ENCODE measurements around the gene DDOST. TPM values are rescaled to one million over a fixed set of nuclear protein-coding genes. Genes with fewer than 3 reads are reported as not detected.

Gene DDOST
- total RNA-seq, 2 experiments from 2014 or later = 96.1 to 101 TPM

GRCh38 chr1:20652300-20652699 lies 8.9 kb downstream of the DDOST start:
- no peak for DNase-seq
- Mint-ChIP-seq H3K9me3 (no peaks in the 10 kb centered on the region), H3K27ac (no peak overlapping the region), H3K27me3 (no peaks in the 10 kb centered on the region), H3K4me1 (ENCODE audit: low read depth) (peaks cover 6% of the 10 kb centered on the region), H3K36me3 (ENCODE audit: low read depth) (peaks cover 92% of the 10 kb centered on the region), H3K4me3 (no peak overlapping the region)
- Histone ChIP-seq H3K4me3 (ENCODE audit: low read length) (no peak overlapping the region), H3K4me1 (ENCODE audit: insufficient read depth, low read length) (peaks cover 4% of the 10 kb centered on the region), H3K27ac (ENCODE audit: low read depth in 1 of 2, low read length in 2 of 2) (no peak overlapping the region), H3K27me3 (ENCODE audit: control insufficient read depth in 1 of 2, insufficient read depth in 2 of 2, low read length in 2 of 2) (no peaks in the 10 kb centered on the region), H3K9me3 (ENCODE audit: control insufficient read depth in 1 of 2, insufficient read depth in 1 of 2, low read length in 2 of 2) (peaks cover 0 to 3% of the 10 kb centered on the region in 2 experiments), H3K36me3 (ENCODE audit: insufficient read depth, low read length) (peaks cover 83% of the 10 kb centered on the region)
- ChIA-PET CTCF (interaction anchor here (1.2 kb wide), 1 partner anchor 18 kb away, joined by 5 read pairs; no protein-coding TSS in a partner anchor), POLR2A (no interaction called here)
- no peak for TF ChIP-seq CTCF (IDR thresholded peaks at IDR 0.05)
- intact Hi-C loops (cut with DNase I, micrococcal nuclease) = no loop called here
- ATAC-seq (ENCODE audit: poor library complexity) = no peak

- Mint-ChIP-seq H3K27ac (no peak overlapping the region), H3K36me3 (ENCODE audit: low read depth) (peaks cover 79% of the 10 kb centered on the region), H3K4me3 (no peak overlapping the region), H3K9me3 (no peaks in the 10 kb centered on the region), H3K4me1 (ENCODE audit: low read depth) (no peaks in the 10 kb centered on the region), H3K27me3 (no peaks in the 10 kb centered on the region)
- peaks cover 70% of the 10 kb centered on the region for H3K36me3 ChIP-seq (ENCODE audit: insufficient read depth, low read length)
- H3K4me1 ChIP-seq (ENCODE audit: insufficient read depth, low read length) = no peaks in the 10 kb centered on the region
- H3K9me3 ChIP-seq (ENCODE audit: control insufficient read depth in 1 of 2, insufficient read depth in 1 of 2, low read length in 2 of 2) = no peaks in the 10 kb centered on the region
- H3K4me3 ChIP-seq (ENCODE audit: low read length) = no peak overlapping the region
- ATAC-seq (ENCODE audit: poor library complexity) (no peak), DNase-seq (no peak)
- intact Hi-C loops (cut with DNase I, micrococcal nuclease) = loop anchor here in 1 of 2 experiments (10.0 kb wide), 1 partner anchor 434 kb away; no protein-coding TSS in a partner anchor
- no peak overlapping the region for H3K27ac ChIP-seq (ENCODE audit: low read depth in 1 of 2, low read length in 2 of 2)
- CTCF ChIA-PET = interaction anchor here (0.8 kb wide), 1 partner anchor 12 kb away, joined by 4 read pairs; the partner anchor contains the start of gene DDOST
- no peaks in the 10 kb centered on the region for H3K27me3 ChIP-seq (ENCODE audit: control insufficient read depth in 1 of 2, insufficient read depth in 2 of 2, low read length in 2 of 2)
- POLR2A ChIA-PET = no interaction called here
- TF ChIP-seq CTCF (IDR thresholded peaks at IDR 0.05) = no peak
These were observed 12.2 kb downstream of the DDOST start for GRCh38 chr1:20648946-20649345.

DNA sequence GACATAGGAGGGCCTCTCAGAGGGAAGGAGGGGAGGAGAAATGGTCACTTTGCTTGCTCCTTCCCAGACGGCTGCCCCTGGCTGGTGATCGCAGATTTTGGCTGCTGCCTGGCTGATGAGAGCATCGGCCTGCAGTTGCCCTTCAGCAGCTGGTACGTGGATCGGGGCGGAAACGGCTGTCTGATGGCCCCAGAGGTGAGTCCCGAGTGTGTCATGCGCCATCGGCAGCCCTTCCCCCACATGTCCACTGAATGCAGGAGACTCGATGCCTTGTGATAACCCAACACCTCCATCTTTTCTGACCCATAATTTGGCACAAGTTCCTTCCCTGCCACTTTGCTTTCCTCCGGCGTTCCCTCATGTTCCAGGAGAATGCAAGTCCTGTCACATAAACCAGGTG lies 12.7 kb downstream of the DDOST start:
- Histone ChIP-seq H3K27ac (ENCODE audit: low read depth in 1 of 2, low read length in 2 of 2) (no peak overlapping the region), H3K4me3 (ENCODE audit: low read length) (no peak overlapping the region), H3K9me3 (ENCODE audit: control insufficient read depth in 1 of 2, insufficient read depth in 1 of 2, low read length in 2 of 2) (no peaks in the 10 kb centered on the region), H3K36me3 (ENCODE audit: insufficient read depth, low read length) (peaks cover 65% of the 10 kb centered on the region), H3K27me3 (ENCODE audit: control insufficient read depth in 1 of 2, insufficient read depth in 2 of 2, low read length in 2 of 2) (no peaks in the 10 kb centered on the region), H3K4me1 (ENCODE audit: insufficient read depth, low read length) (no peaks in the 10 kb centered on the region)
- ChIA-PET CTCF (no interaction called here), POLR2A (no interaction called here)
- no peak overlapping the region for H3K27ac Mint-ChIP-seq
- no peaks in the 10 kb centered on the region for H3K9me3 Mint-ChIP-seq
- no peaks in the 10 kb centered on the region for H3K27me3 Mint-ChIP-seq
- no peak for ATAC-seq (ENCODE audit: poor library complexity)
- H3K4me3 Mint-ChIP-seq = no peak overlapping the region
- H3K36me3 Mint-ChIP-seq (ENCODE audit: low read depth) = peaks cover 79% of the 10 kb centered on the region
- intact Hi-C loops (cut with DNase I, micrococcal nuclease) = loop anchor here in 1 of 2 experiments (10.0 kb wide), 1 partner anchor 434 kb away; no protein-coding TSS in a partner anchor
- H3K4me1 Mint-ChIP-seq (ENCODE audit: low read depth) = no peaks in the 10 kb centered on the region
- no peak for TF ChIP-seq CTCF (IDR thresholded peaks at IDR 0.05)
- no peak for DNase-seq

Data from CD4-positive, alpha-beta T cell (primary cell).